DMS 273 (cell line): ENCODE measurements around the gene SYT1.
"Not testable (repeated sequence)": the region's sequence is repeated elsewhere in the genome, so short reads cannot be mapped to it uniquely, and the experiment has no call there.

Source experiments
- DNase-seq: peaks from one replicate; lab custom pipeline; 2025; ENCODE audit not compliant: unreplicated experiment; lab: John Stamatoyannopoulos, UW

Gene SYT1

DNA sequence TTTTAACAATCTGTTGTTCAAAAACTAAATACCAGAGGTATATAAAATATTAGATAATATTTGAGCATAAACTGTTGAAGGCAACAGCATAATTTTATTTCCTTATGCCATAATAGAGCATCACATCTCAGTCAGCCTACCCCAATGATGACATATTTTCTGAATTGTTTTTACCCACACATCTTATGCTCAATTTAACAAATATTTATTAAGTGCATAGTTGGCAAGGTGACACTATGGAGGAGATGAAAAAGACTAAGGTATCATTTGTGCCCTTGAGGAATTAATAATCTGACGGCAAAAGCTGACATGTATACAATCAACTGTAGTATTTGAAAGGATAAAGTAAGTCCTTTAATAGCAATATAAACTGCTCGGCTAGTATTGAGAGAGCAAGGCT is 102.4 kb downstream of the SYT1 start:
- DNase-seq = no peak

- DNase-seq = no peak
These were observed 103.7 kb downstream of the SYT1 start for GRCh38 chr12:78968226-78968625.

DNA sequence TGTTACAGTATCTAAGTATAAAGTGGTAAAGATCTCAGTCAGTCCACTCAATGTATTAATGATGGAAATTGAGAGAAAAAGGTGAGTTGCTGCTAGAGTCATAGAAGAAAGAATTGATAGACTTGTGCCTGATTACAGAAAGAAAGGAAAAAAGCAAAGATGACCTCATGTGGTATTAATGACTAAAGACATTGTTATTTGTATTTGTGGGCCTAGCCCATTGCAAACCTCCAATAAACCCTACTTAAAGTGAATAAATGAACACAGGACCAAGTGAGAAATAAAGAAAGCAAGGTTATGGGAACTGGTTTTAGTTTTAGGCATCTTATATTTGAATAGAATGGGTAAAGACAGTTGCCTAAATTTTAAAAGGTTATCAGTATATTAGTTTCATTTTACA is 105.5 kb downstream of the SYT1 start:
- no peak for DNase-seq

DNA sequence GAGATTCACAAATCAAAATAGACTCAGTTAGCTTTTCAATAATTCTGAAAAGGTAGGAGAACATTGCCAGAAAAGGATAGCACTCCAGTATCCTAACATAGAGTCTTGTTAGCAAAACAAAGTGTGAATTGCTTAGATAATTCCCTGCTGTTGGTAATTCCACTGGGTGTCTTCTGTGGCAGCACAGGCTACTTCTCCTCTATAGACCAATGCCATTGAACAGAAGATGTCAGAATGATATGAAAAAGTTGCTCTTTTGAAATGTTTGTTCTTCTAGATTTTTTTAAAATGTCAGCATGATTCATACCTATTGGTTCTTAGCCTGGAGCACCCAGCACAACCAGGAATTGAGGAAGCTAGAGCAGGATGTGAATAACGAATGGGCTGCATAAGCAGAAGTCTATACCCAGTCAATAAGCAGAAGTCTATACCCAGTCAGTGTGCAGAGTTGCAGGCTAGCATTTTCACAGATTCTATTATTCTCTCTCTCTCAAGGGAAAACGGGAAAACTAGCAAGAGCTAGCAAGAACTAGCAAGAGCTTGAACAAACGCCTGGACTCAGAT is 112.8 kb downstream of the SYT1 start:
- no peak for DNase-seq

- no peak for DNase-seq
These were observed 129.7 kb downstream of the SYT1 start for GRCh38 chr12:78994168-78994791.

- DNase-seq = no peak
These were observed 135.9 kb downstream of the SYT1 start for GRCh38 chr12:79000501-79000900.

DNA sequence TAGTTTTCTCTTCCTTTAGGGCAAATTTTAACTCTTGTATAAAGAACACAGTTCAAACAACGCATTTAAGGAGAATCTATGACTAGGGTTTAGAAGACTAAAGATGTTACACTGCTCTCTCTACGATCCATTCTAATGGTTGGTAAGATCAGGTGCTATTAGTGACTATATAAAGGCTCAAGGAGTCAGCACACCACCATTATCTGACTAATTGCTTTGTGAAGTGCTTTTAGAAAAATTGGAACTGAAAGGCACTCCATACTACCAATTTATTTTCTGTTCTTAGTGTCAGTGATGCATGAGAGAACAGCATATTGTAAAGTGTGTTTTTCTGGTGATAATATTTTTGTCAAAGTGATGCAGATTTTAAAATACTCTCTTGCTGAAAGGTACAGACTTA is 136.8 kb downstream of the SYT1 start:
- DNase-seq = no peak

DNA sequence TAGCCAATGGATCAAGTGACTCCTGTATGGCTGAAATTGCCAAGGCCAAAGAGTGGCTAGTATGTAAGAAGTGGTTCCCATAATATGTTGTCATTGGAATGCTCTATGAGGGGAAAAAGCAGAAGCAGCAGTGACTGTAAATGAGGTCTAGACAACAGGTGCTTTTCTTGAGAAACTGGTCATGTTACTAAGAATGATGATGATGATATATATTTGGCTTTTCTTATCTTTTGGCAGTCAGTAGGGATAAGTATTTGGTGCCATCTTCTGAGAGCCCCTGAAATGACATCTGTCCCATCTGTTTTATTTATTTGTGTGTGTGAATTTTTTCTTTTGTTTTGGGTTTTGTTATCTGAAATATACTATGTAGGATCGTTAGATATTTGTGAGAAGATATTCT is 141.7 kb downstream of the SYT1 start:
- no peak for DNase-seq

DNA sequence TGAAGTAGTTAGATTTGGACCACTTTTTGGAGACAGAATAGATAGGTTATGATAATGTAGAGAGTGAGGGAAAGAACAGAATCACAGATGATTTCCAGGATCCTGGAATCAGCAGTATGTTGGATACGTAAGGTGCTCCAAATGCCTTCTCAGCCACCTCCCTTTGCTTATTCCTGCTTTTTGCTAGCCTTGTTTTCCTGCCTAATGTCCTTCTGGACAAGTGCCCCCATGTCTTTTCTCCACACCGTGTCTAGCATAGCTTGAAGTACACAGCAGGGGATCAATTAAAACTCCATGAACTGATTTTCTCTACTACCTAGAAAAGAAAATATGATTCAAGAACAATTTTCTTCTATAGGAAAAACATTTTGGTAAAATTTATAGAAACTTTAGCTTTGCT is 144.0 kb downstream of the SYT1 start:
- no peak for DNase-seq

GRCh38 chr12:79012636-79013035 is 148.1 kb downstream of the SYT1 start:
- DNase-seq = no peak

DNA sequence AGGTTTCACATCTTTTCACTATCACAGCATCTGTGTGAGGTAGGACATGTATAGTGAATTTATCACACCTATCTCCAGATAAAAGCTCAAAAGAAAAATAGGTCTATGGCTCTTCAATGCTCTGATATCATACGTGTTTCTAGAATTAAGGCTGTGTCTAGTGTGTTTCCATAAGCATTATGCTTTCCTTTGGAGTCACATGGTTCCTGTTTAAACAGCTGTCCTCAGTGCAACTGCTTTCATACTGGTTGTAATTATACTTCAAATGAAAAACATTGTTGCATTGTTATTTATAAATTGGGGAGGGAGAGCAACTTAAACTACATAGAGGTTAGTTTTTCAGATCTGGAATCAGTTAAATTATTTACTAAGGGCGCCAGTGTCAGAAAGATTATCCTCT is 151.6 kb downstream of the SYT1 start:
- DNase-seq = no peak

DNA sequence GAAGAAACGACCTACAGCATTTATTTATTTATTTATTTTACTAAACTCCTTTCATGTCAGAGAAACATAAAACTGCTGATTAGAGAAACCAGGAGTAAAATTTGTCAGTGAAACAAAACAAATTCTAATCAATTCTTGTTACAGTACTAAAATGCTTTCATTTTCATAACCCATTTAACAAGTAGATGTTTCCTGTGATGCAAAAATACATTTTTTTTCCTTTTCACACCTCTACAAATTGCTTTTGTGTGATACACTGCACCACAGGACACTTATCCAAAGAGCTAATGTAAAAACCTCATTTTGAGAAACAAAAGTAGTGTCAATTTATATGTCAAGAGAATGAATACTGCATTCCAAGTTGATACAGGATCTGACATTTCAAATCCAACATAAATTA is 155.1 kb downstream of the SYT1 start:
- DNase-seq = no peak

DNA sequence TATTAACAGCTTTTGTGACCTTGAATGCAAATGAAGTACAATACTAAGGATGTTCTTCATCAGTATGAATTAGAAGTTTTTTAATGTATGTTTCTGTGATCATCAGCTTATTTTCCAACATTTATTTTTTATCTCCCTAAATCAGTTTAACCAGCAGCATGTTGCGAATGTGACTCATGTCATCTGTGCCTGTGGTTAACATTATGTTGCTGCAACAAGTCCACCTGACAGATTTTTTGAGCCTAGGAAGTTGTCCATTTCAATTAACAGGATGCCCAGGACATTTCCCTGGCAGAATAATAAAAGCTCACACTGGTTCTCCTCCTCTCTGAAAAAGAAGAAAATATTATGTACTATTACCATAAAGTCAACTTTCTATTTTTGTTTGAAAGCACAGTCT is 155.5 kb downstream of the SYT1 start:
- DNase-seq = no peak

DNA sequence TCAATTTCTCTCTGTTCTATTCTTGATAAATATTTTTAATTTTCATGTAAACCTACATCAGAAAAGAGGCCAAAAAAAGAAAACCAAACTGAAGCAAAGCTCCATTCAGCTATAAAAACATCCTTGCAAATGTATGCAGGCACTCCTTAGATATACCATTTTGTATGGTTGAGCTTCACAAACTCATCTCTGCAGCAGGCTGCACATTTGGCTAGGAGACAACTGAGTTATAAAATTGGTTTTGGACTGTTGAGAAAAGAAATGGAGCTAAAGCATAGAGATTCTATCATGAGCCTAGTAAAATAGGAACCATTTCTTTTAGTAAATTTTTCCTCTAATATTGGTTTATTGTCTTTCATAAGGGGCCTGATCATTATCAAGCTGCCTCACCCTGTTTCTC is 156.4 kb downstream of the SYT1 start:
- no peak for DNase-seq

- no peak for DNase-seq
These were observed 158.7 kb downstream of the SYT1 start for GRCh38 chr12:79023261-79023660.

GRCh38 chr12:79023784-79024183 is 159.2 kb downstream of the SYT1 start:
- no peak for DNase-seq

DNA sequence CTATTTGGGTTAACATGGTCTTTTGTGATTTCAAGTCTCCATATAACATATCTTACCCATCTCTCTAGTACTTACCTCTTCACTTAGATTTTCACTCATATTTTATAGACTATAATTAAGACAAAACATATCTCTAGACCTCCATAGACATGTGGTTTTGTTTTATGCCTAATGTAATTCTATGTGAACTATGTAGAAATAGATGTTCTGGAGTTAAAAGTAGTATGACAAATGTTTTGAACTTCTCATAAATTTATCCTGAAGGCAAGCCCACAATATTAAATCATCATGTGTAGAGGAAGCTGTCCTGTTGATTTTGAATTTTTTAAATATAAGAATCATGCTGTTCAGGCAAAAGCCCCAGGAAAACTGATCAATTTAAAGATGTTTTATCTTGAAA is 169.2 kb downstream of the SYT1 start:
- no peak for DNase-seq

- DNase-seq = not testable (repeated sequence)
These were observed 180.2 kb downstream of the SYT1 start for GRCh38 chr12:79044748-79045147.

DNA sequence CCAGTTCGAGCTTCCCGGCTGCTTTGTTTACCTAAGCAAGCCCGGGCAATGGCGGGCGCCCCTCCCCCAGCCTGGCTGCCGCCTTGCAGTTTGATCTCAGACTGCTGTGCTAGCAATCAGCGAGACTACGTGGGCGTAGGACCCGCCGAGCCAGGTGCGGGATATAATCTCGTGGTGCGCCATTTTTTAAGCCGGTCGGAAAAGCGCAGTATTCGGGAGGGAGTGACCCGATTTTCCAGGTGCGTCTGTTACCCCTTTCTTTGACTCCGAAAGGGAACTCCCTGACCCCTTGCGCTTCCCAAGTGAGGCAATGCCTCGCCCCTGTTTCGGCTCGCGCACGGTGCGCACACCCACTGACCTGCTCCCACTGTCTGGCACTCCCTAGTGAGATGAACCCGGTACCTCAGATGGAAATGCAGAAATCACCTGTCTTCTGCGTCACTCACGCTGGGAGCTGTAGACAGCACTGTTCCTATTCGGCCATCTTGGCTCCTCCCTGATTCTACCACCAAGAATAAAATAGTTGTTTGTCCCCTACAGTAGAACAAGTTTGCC is 180.7 kb downstream of the SYT1 start:
- not testable (repeated sequence) for DNase-seq

DNA sequence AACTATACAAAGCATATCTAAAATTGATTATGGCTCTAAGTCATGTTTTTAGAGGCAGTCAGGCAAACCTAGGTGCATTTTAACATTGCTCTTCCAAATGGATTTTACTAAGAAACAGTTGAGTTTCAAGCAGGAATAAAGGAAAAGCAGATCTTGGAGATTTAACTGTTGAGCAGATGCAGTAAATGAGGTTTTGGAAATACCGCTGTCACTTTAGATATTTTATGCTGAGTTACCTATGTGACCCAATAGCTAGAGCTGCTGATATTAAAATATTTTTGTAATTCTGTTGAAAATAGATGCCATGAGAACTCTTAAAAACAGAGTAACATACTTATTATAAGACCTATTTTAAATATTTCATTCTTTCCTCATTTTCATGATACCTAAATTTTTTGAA is 181.4 kb downstream of the SYT1 start:
- no peak for DNase-seq

GRCh38 chr12:79048962-79049361 is 184.4 kb downstream of the SYT1 start:
- DNase-seq = no peak

DNA sequence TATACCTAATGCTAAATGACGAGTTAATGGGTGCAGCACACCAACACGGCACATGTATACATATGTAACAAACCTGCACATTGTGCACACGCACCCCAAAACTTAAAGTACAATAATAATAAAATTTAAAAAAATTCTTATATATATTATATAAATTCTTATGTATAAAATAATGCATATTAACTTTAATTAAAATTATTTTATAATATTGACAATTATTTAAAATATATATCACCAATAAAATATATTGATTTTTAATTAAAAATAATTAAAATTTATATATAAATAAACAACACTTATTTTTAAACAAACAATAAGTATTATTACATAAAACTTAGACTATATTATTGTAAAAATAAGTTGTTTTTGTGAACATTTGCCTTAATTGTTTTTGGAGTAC is 188.8 kb downstream of the SYT1 start:
- DNase-seq = no peak
